Lower leg skin (tissue), 4 donors: ENCODE data around the gene FBXL16. TPM values are rescaled to one million over a fixed set of nuclear protein-coding genes. Genes with fewer than 3 reads are reported as not detected.

Source experiments
- DNase-seq, 2 donors: peaks; one replicate each; pipeline ENCODE4 v3.0.0-alpha.2; 2019; ENCODE audit warnings: low spot score in 2 of 2
- H3K4me3 ChIP-seq: fragments of 200-600 bp; sonication (generic); 2 replicates; pipeline ENCODE4 v1.5.1; 2017; ENCODE audit warnings: mild to moderate bottlenecking, low read depth; ENCODE audit not compliant: poor library complexity, severe bottlenecking
- POLR2A ChIP-seq, 2 donors: fragments of 450-650 bp; IDR thresholded peaks; one replicate each; pipeline ENCODE4 v1.6.1; 2016 to 2017; ENCODE audit warnings: antibody characterized with exemption in 2 of 2, mild to moderate bottlenecking in 1 of 2, moderate library complexity in 1 of 2
- WGBS, 2 donors: methylation state at CpG; one replicate each; pipeline ENCODE4 v1.1.5; 2018; 5-methylcytosine and 5-hydroxymethylcytosine counted together
- intact Hi-C: fragments of 100-400 bp; cut with DNase I; formaldehyde crosslinking; loops from one replicate; pipeline ENCODE4 v1.15.0; 2023; ENCODE audit warnings: low total_unique reads
- total RNA-seq, 4 donors: library from RNA; depleted of rRNA; stranded (reverse); fragments of >200 nt; gene quantifications; one replicate each; pipeline ENCODE4 v1.1.0, GENCODE V29; 2016
- TF ChIP-seq, protein P1 (sequence below), 3 donors: fragments of 450-650 bp; IDR thresholded peaks; one replicate each; pipeline ENCODE4 v1.5.1; 2016; ENCODE audit warnings: antibody characterized with exemption in 3 of 3, mild to moderate bottlenecking in 3 of 3, moderate library complexity in 2 of 3

FBXL16 gene
- total RNA-seq, 4 donors from 2014 or later, result 18.3 to 33.6 (median 25.2) TPM

DNA sequence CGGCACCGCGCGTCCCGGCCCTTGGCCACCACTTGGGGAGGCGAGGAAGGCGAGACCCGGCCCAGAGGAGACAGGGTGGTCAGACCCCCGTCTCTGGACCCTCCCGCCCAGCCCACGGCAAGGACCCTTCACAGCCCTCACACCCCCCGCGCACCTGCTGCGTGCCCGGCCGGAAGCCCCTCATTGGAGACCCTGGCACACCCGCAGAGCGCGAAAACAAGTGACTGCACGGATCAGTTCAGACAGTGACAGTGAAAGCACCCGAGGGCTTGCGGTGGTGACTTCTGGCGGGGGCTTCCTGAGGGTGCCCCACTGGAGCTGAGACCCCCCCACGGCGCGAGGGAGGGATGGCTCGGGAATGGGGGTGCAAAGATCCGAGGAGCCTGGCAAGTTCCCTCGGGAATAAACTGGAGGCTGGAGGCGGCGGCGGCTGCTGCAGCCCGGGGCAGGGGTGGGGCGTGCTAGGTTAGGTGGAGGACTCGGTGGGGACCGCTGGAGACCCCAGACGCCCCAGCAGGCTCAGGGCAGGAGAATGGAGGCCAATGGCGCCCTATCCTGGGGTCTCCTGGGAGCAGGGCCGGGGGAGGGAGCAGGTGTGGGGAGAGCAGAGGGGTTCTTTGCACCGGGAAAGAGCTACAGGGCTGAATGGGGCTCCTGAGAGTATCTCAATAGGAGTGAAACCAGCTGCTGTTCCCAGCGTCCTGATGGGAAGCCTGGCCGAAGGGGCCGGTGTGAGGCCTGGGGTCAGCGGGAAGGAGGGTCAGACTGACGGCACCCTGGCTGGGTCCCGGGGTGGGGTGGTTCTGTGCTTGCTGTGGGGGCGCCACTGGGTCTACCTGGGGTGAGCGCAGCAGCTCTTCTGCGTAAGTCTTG is 824 bp upstream of the FBXL16 start:
- no peak for DNase-seq
- H3K4me3 ChIP-seq, result no peak overlapping the region
- TF ChIP-seq POLR2A (IDR thresholded peaks at IDR 0.05), result no peak
- TF ChIP-seq, protein P1, sequence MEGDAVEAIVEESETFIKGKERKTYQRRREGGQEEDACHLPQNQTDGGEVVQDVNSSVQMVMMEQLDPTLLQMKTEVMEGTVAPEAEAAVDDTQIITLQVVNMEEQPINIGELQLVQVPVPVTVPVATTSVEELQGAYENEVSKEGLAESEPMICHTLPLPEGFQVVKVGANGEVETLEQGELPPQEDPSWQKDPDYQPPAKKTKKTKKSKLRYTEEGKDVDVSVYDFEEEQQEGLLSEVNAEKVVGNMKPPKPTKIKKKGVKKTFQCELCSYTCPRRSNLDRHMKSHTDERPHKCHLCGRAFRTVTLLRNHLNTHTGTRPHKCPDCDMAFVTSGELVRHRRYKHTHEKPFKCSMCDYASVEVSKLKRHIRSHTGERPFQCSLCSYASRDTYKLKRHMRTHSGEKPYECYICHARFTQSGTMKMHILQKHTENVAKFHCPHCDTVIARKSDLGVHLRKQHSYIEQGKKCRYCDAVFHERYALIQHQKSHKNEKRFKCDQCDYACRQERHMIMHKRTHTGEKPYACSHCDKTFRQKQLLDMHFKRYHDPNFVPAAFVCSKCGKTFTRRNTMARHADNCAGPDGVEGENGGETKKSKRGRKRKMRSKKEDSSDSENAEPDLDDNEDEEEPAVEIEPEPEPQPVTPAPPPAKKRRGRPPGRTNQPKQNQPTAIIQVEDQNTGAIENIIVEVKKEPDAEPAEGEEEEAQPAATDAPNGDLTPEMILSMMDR (IDR thresholded peaks at IDR 0.05), result no peak
- WGBS, 2 donors, result 3 to 6% methylated on average over 31 to 39 of the region's 49 CpGs
- intact Hi-C loops, result no loop called here

DNA sequence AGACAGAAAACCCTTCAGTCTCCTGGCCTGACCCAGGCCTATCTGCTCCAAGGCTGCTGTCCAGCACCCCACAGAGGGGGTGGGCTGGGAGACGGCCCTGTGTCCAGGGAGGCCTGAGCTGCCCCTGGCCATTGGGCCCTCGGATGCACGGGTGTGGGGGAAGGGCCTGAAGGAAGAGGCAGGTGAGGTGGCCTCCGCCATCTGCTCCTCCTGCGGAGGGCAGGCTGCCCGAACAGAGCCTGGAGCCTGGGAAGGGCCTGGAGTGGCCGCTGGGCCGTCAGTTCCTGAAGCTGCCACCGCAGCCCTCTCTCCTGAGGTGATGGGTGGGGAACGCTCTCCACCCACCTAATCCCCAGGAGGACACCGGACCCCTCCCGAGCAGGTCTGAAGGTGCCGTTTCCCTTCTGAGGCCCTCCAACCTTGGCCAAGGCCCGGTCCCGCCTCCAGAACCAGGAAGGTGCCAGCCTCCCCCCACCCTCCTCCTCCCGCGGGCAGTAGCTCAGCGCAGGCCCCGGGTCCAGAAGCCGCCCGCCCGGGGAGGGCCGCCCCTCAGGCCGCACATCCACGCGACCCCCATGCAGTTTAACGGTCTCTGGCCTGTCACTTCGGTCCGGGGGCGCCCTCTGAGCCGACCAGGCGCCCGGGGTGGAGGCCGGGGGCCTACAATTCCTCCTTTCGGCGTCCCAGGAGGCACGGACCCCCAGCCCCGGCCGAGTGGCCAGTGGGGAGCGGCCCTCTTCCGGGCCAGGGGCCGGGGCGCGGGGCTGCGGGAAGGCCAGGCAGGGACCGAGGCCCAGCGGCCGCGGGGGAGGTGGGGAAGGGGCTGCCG is 835 bp downstream of the FBXL16 start:
- 7 to 11% methylated on average over 29 to 50 of the region's 50 CpGs for WGBS, 2 donors
- intact Hi-C loops, result no loop called here
- no peak for TF ChIP-seq POLR2A (IDR thresholded peaks at IDR 0.05)
- TF ChIP-seq, protein P1 (IDR thresholded peaks at IDR 0.05), result no peak
- DNase-seq, result no peak
- no peak overlapping the region for H3K4me3 ChIP-seq

DNA sequence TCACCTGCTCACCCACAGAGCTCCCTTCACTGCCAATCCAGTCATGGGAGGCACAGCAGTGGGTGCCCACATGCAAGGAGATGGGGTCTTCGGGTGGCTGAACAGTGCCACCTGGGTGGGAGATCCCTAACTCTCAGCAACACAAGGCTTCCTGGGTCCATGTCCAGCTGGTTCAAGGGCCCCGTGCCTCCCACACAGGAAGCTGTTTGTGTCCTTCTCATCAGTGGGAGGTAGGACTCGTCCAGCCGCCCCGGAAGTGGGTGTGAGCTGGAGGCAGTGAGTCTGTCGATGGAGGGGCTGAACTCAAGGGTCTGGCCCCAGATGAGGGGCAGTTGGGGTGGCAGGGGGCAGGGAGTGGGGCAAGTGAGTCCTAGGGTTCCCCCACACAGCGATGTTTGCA is 1.6 kb downstream of the FBXL16 start:
- intact Hi-C loops, result no loop called here
- no peak overlapping the region for H3K4me3 ChIP-seq
- WGBS, 2 donors, result 60 to 88% methylated on average over 6 to 7 of the region's 7 CpGs
- DNase-seq, result no peak
- TF ChIP-seq, protein P1 (IDR thresholded peaks at IDR 0.05), result no peak
- TF ChIP-seq POLR2A (IDR thresholded peaks at IDR 0.05), result no peak

DNA sequence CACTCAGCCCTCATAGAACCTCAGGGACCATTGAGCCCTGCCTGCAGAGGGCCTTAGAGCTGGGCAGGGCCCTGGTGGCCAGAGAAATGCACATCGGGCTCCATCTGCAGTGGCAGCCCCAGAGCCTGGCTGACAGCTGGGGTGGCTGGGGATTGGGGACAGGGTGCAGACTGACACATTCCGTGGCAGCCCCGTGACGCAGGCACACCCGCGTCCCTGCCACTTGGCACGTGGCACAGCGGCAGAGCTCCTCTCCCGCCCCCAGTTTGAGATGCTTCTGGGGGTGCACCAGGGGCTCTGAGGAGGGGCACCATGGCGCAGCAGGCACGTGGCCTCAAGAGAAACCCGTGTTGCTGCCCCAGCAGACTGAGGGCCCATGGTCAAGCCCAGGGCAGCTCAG is 2.2 kb downstream of the FBXL16 start:
- DNase-seq, result no peak
- TF ChIP-seq, protein P1 (IDR thresholded peaks at IDR 0.05), result no peak
- no peak for TF ChIP-seq POLR2A (IDR thresholded peaks at IDR 0.05)
- intact Hi-C loops, result no loop called here
- 71 to 84% methylated on average over 9 to 12 of the region's 12 CpGs for WGBS, 2 donors
- no peak overlapping the region for H3K4me3 ChIP-seq

DNA sequence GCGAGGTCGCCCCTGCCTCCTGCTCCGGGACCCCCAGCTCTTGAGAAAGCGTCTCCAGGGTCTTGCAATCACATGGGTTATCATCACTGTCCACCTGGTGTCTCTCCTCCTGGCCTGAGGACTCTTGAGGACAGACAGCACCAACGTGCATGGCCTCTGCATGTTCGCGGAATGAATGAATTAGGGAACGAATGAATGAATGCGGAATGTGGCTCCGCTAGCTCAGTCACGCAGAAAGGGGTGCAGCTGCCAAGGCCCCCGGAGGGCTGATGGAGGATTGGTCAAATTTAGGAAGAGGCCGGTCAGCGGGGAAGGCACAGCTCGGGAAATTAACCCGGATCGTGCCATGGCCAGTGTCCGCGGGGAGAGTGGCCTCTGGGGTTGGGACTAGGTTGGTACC is 3.3 kb downstream of the FBXL16 start:
- WGBS, 2 donors, result 82% methylated on average over 19 of the region's 19 CpGs
- no peak for DNase-seq
- intact Hi-C loops, result no loop called here
- no peak overlapping the region for H3K4me3 ChIP-seq
- no peak for TF ChIP-seq POLR2A (IDR thresholded peaks at IDR 0.05)
- TF ChIP-seq, protein P1 (IDR thresholded peaks at IDR 0.05), result no peak
